ENCODE results near the gene TCEA2.

Gene TCEA2

GRCh38 chr20:64092258-64093012 is 29.4 kb downstream of the TCEA2 start:
- Histone ChIP-seq H3K36me3 (ENCODE audit: low read length) (no peaks in the 10 kb centered on the region), H3K79me2 (ENCODE audit: insufficient read depth, low read length) (no peaks in the 10 kb centered on the region), H3K27ac (ENCODE audit: low read depth, low read length) (no peak overlapping the region), H3K9me2 (replicated peaks; ENCODE audit: insufficient read depth, low read length) (no peaks in the 10 kb centered on the region), H3K27me3 (ENCODE audit: low read length) (no peaks in the 10 kb centered on the region), H3F3A (ENCODE audit: insufficient read depth) (no peaks in the 10 kb centered on the region), H3K9me3 (ENCODE audit: insufficient read depth, low read length) (no peaks in the 10 kb centered on the region), H3K4me3 (ENCODE audit: insufficient read depth, low read length, poor library complexity, severe bottlenecking) (no peak overlapping the region), H2AFZ (ENCODE audit: low read depth, low read length, severe bottlenecking) (no peak overlapping the region), H4K20me1 (ENCODE audit: low read depth, low read length) (no peaks in the 10 kb centered on the region), H3K4me2 (ENCODE audit: low read depth, low read length, poor library complexity, severe bottlenecking) (no peak overlapping the region), H3K9ac (ENCODE audit: low read length) (no peak overlapping the region)
- TF ChIP-seq, protein P1, sequence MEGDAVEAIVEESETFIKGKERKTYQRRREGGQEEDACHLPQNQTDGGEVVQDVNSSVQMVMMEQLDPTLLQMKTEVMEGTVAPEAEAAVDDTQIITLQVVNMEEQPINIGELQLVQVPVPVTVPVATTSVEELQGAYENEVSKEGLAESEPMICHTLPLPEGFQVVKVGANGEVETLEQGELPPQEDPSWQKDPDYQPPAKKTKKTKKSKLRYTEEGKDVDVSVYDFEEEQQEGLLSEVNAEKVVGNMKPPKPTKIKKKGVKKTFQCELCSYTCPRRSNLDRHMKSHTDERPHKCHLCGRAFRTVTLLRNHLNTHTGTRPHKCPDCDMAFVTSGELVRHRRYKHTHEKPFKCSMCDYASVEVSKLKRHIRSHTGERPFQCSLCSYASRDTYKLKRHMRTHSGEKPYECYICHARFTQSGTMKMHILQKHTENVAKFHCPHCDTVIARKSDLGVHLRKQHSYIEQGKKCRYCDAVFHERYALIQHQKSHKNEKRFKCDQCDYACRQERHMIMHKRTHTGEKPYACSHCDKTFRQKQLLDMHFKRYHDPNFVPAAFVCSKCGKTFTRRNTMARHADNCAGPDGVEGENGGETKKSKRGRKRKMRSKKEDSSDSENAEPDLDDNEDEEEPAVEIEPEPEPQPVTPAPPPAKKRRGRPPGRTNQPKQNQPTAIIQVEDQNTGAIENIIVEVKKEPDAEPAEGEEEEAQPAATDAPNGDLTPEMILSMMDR (IDR thresholded peaks at IDR 0.05; ENCODE audit: insufficient read depth, low read length, poor library complexity, severe bottlenecking) = no peak
- no peak for TF ChIP-seq EZH2phosphoT487 (conservative IDR thresholded peaks at IDR 0.05; ENCODE audit: low read length)

- H3K4me2 ChIP-seq (ENCODE audit: low read depth, low read length, poor library complexity, severe bottlenecking) = no peak overlapping the region
- no peak overlapping the region for H3K9ac ChIP-seq (ENCODE audit: low read length)
- H3F3A ChIP-seq (ENCODE audit: insufficient read depth) = no peaks in the 10 kb centered on the region
- no peaks in the 10 kb centered on the region for H3K79me2 ChIP-seq (ENCODE audit: insufficient read depth, low read length)
- TF ChIP-seq, protein P1 (IDR thresholded peaks at IDR 0.05; ENCODE audit: insufficient read depth, low read length, poor library complexity, severe bottlenecking) = no peak
- TF ChIP-seq EZH2phosphoT487 (conservative IDR thresholded peaks at IDR 0.05; ENCODE audit: low read length) = no peak
- H2AFZ ChIP-seq (ENCODE audit: low read depth, low read length, severe bottlenecking) = no peak overlapping the region
- no peaks in the 10 kb centered on the region for H3K9me2 ChIP-seq (replicated peaks; ENCODE audit: insufficient read depth, low read length)
- no peak overlapping the region for H3K4me3 ChIP-seq (ENCODE audit: insufficient read depth, low read length, poor library complexity, severe bottlenecking)
- no peaks in the 10 kb centered on the region for H3K27me3 ChIP-seq (ENCODE audit: low read length)
- no peaks in the 10 kb centered on the region for H4K20me1 ChIP-seq (ENCODE audit: low read depth, low read length)
- H3K27ac ChIP-seq (ENCODE audit: low read depth, low read length) = no peak overlapping the region
- no peaks in the 10 kb centered on the region for H3K36me3 ChIP-seq (ENCODE audit: low read length)
- H3K9me3 ChIP-seq (ENCODE audit: insufficient read depth, low read length) = no peaks in the 10 kb centered on the region
Measured at GRCh38 chr20:64093013-64093503, 30.1 kb downstream of the TCEA2 start.

DNA sequence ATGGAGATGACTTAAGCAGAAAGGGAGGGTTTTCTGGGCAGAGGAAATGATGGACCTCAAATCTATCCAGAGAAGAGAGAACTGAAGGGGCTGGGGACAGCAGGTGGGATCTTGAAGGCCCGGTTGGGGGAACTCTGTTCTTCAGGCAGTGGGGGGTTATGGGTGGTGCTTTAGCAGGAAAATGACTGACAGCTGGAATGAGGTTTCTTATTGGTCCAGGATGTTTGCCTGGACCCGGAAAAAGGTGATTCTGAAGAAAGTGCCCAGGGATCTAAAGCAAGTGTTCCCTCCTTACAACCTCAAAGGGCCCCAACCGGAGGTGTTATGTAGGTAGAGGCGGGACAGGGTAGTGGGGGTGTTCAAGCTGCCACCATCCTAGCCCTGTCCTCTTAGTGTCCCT is 32.5 kb downstream of the TCEA2 start:
- H3K27me3 ChIP-seq (ENCODE audit: low read length) = no peaks in the 10 kb centered on the region
- no peaks in the 10 kb centered on the region for H3K79me2 ChIP-seq (ENCODE audit: insufficient read depth, low read length)
- H3K4me2 ChIP-seq (ENCODE audit: low read depth, low read length, poor library complexity, severe bottlenecking) = no peak overlapping the region
- no peak overlapping the region for H3K9ac ChIP-seq (ENCODE audit: low read length)
- no peaks in the 10 kb centered on the region for H3K9me2 ChIP-seq (replicated peaks; ENCODE audit: insufficient read depth, low read length)
- no peak overlapping the region for H3K27ac ChIP-seq (ENCODE audit: low read depth, low read length)
- H2AFZ ChIP-seq (ENCODE audit: low read depth, low read length, severe bottlenecking) = no peak overlapping the region
- no peak for TF ChIP-seq EZH2phosphoT487 (conservative IDR thresholded peaks at IDR 0.05; ENCODE audit: low read length)
- TF ChIP-seq, protein P1 (IDR thresholded peaks at IDR 0.05; ENCODE audit: insufficient read depth, low read length, poor library complexity, severe bottlenecking) = no peak
- no peaks in the 10 kb centered on the region for H3F3A ChIP-seq (ENCODE audit: insufficient read depth)
- no peaks in the 10 kb centered on the region for H3K36me3 ChIP-seq (ENCODE audit: low read length)
- no peak overlapping the region for H3K4me3 ChIP-seq (ENCODE audit: insufficient read depth, low read length, poor library complexity, severe bottlenecking)
- H4K20me1 ChIP-seq (ENCODE audit: low read depth, low read length) = no peaks in the 10 kb centered on the region
- no peaks in the 10 kb centered on the region for H3K9me3 ChIP-seq (ENCODE audit: insufficient read depth, low read length)
